ENCODE measurements around the gene JAKMIP3.

The JAKMIP3 gene

GRCh38 chr10:132103116-132103910 lies 37.6 kb downstream of the JAKMIP3 start:
- no peaks in the 10 kb centered on the region for H3K4me1 ChIP-seq (ENCODE audit: control insufficient read depth, insufficient read depth, low read length, poor library complexity, severe bottlenecking)
- no peaks in the 10 kb centered on the region for H3K27me3 ChIP-seq (replicated peaks; ENCODE audit: control insufficient read depth, insufficient read depth, low read length, poor library complexity, severe bottlenecking)
- no peaks in the 10 kb centered on the region for H3K36me3 ChIP-seq (ENCODE audit: control insufficient read depth, insufficient read depth, low read length)
- DNase-seq: no peak
- no peak overlapping the region for H3K27ac ChIP-seq (ENCODE audit: insufficient read depth, low read length, poor library complexity, severe bottlenecking)
- H3K9me3 ChIP-seq (ENCODE audit: control insufficient read depth, low read length): no peaks in the 10 kb centered on the region
- no peak overlapping the region for H3K4me3 ChIP-seq (ENCODE audit: insufficient read depth, low read depth, low read length, poor library complexity, severe bottlenecking)

- Histone ChIP-seq H3K36me3 (ENCODE audit: control insufficient read depth, insufficient read depth, low read length) (no peaks in the 10 kb centered on the region), H3K27ac (ENCODE audit: insufficient read depth, low read length, poor library complexity, severe bottlenecking) (no peak overlapping the region), H3K9me3 (ENCODE audit: control insufficient read depth, low read length) (no peaks in the 10 kb centered on the region), H3K4me3 (ENCODE audit: insufficient read depth, low read depth, low read length, poor library complexity, severe bottlenecking) (no peak overlapping the region), H3K27me3 (replicated peaks; ENCODE audit: control insufficient read depth, insufficient read depth, low read length, poor library complexity, severe bottlenecking) (no peaks in the 10 kb centered on the region), H3K4me1 (ENCODE audit: control insufficient read depth, insufficient read depth, low read length, poor library complexity, severe bottlenecking) (no peaks in the 10 kb centered on the region)
- DNase-seq: no peak
These were observed 38.3 kb downstream of the JAKMIP3 start for GRCh38 chr10:132104062-132104461.

GRCh38 chr10:132104471-132105301 lies 38.9 kb downstream of the JAKMIP3 start:
- Histone ChIP-seq H3K27ac (ENCODE audit: insufficient read depth, low read length, poor library complexity, severe bottlenecking) (no peak overlapping the region), H3K9me3 (ENCODE audit: control insufficient read depth, low read length) (no peaks in the 10 kb centered on the region), H3K36me3 (ENCODE audit: control insufficient read depth, insufficient read depth, low read length) (no peaks in the 10 kb centered on the region), H3K4me3 (ENCODE audit: insufficient read depth, low read depth, low read length, poor library complexity, severe bottlenecking) (no peak overlapping the region), H3K4me1 (ENCODE audit: control insufficient read depth, insufficient read depth, low read length, poor library complexity, severe bottlenecking) (no peaks in the 10 kb centered on the region), H3K27me3 (replicated peaks; ENCODE audit: control insufficient read depth, insufficient read depth, low read length, poor library complexity, severe bottlenecking) (no peaks in the 10 kb centered on the region)
- DNase-seq: no peak

- no peaks in the 10 kb centered on the region for H3K9me3 ChIP-seq (ENCODE audit: control insufficient read depth, low read length)
- no peak overlapping the region for H3K27ac ChIP-seq (ENCODE audit: insufficient read depth, low read length, poor library complexity, severe bottlenecking)
- no peaks in the 10 kb centered on the region for H3K4me1 ChIP-seq (ENCODE audit: control insufficient read depth, insufficient read depth, low read length, poor library complexity, severe bottlenecking)
- H3K36me3 ChIP-seq (ENCODE audit: control insufficient read depth, insufficient read depth, low read length): no peaks in the 10 kb centered on the region
- no peak overlapping the region for H3K4me3 ChIP-seq (ENCODE audit: insufficient read depth, low read depth, low read length, poor library complexity, severe bottlenecking)
- DNase-seq: no peak
- H3K27me3 ChIP-seq (replicated peaks; ENCODE audit: control insufficient read depth, insufficient read depth, low read length, poor library complexity, severe bottlenecking): no peaks in the 10 kb centered on the region
These were observed 39.7 kb downstream of the JAKMIP3 start for GRCh38 chr10:132105302-132105995.

- DNase-seq: no peak
These were observed 40.7 kb downstream of the JAKMIP3 start for GRCh38 chr10:132106431-132106830.

GRCh38 chr10:132107186-132107948 lies 41.6 kb downstream of the JAKMIP3 start:
- H3K4me1 ChIP-seq (ENCODE audit: control insufficient read depth, insufficient read depth, low read length, poor library complexity, severe bottlenecking): no peaks in the 10 kb centered on the region
- no peak overlapping the region for H3K4me3 ChIP-seq (ENCODE audit: insufficient read depth, low read depth, low read length, poor library complexity, severe bottlenecking)
- H3K36me3 ChIP-seq (ENCODE audit: control insufficient read depth, insufficient read depth, low read length): no peaks in the 10 kb centered on the region
- H3K27me3 ChIP-seq (replicated peaks; ENCODE audit: control insufficient read depth, insufficient read depth, low read length, poor library complexity, severe bottlenecking): no peaks in the 10 kb centered on the region
- no peaks in the 10 kb centered on the region for H3K9me3 ChIP-seq (ENCODE audit: control insufficient read depth, low read length)
- H3K27ac ChIP-seq (ENCODE audit: insufficient read depth, low read length, poor library complexity, severe bottlenecking): no peak overlapping the region
- no peak for DNase-seq

More at GRCh38 chr10:132106431-132106830, 40.7 kb downstream of the JAKMIP3 start:
- Histone ChIP-seq H3K27ac (ENCODE audit: insufficient read depth, low read length, poor library complexity, severe bottlenecking) (no peak overlapping the region), H3K36me3 (ENCODE audit: control insufficient read depth, insufficient read depth, low read length) (no peaks in the 10 kb centered on the region), H3K4me3 (ENCODE audit: insufficient read depth, low read depth, low read length, poor library complexity, severe bottlenecking) (no peak overlapping the region), H3K9me3 (ENCODE audit: control insufficient read depth, low read length) (no peaks in the 10 kb centered on the region), H3K4me1 (ENCODE audit: control insufficient read depth, insufficient read depth, low read length, poor library complexity, severe bottlenecking) (no peaks in the 10 kb centered on the region), H3K27me3 (replicated peaks; ENCODE audit: control insufficient read depth, insufficient read depth, low read length, poor library complexity, severe bottlenecking) (no peaks in the 10 kb centered on the region)

GRCh38 chr10:132107949-132108877 lies 42.5 kb downstream of the JAKMIP3 start:
- no peak for DNase-seq
- Histone ChIP-seq H3K9me3 (ENCODE audit: control insufficient read depth, low read length) (no peaks in the 10 kb centered on the region), H3K27ac (ENCODE audit: insufficient read depth, low read length, poor library complexity, severe bottlenecking) (no peak overlapping the region), H3K4me3 (ENCODE audit: insufficient read depth, low read depth, low read length, poor library complexity, severe bottlenecking) (no peak overlapping the region), H3K36me3 (ENCODE audit: control insufficient read depth, insufficient read depth, low read length) (no peaks in the 10 kb centered on the region), H3K27me3 (replicated peaks; ENCODE audit: control insufficient read depth, insufficient read depth, low read length, poor library complexity, severe bottlenecking) (no peaks in the 10 kb centered on the region), H3K4me1 (ENCODE audit: control insufficient read depth, insufficient read depth, low read length, poor library complexity, severe bottlenecking) (no peaks in the 10 kb centered on the region)

GRCh38 chr10:132109341-132110110 lies 43.8 kb downstream of the JAKMIP3 start:
- DNase-seq: no peak
- Histone ChIP-seq H3K9me3 (ENCODE audit: control insufficient read depth, low read length) (no peaks in the 10 kb centered on the region), H3K27me3 (replicated peaks; ENCODE audit: control insufficient read depth, insufficient read depth, low read length, poor library complexity, severe bottlenecking) (no peaks in the 10 kb centered on the region), H3K4me1 (ENCODE audit: control insufficient read depth, insufficient read depth, low read length, poor library complexity, severe bottlenecking) (no peaks in the 10 kb centered on the region), H3K36me3 (ENCODE audit: control insufficient read depth, insufficient read depth, low read length) (no peaks in the 10 kb centered on the region), H3K27ac (ENCODE audit: insufficient read depth, low read length, poor library complexity, severe bottlenecking) (no peak overlapping the region), H3K4me3 (ENCODE audit: insufficient read depth, low read depth, low read length, poor library complexity, severe bottlenecking) (no peak overlapping the region)
